GM12878 (cell line): ENCODE measurements around the gene CD244. TPM values are rescaled to one million over a fixed set of nuclear protein-coding genes. Genes with fewer than 3 reads are reported as not detected.

Experiments used
- DPF2 ChIP-seq: fragments of 450-650 bp; IDR thresholded peaks from 2 replicates; pipeline ENCODE4 v1.6.1; 2017; ENCODE audit warnings: mild to moderate bottlenecking
- EZH2 ChIP-seq: IDR thresholded peaks from 2 replicates; pipeline ENCODE4 v1.6.1; 2012; ENCODE audit warnings: low read depth, mild to moderate bottlenecking, control low read depth, inconsistent platforms, low read length, borderline replicate concordance; ENCODE audit not compliant: control insufficient read depth
- FOXM1 ChIP-seq: IDR thresholded peaks from 2 replicates; pipeline ENCODE4 v1.6.1; 2012; ENCODE audit warnings: low read depth, mild to moderate bottlenecking, inconsistent platforms, low read length, moderate library complexity
- GATAD2B ChIP-seq: fragments of 450-650 bp; conservative IDR thresholded peaks from 2 replicates; pipeline ENCODE4 v1.6.1; 2017; ENCODE audit warnings: low read depth, mild to moderate bottlenecking, moderate library complexity
- IKZF1 ChIP-seq: fragments of 450-650 bp; conservative IDR thresholded peaks from 2 replicates; pipeline ENCODE4 v1.6.1; 2017; ENCODE audit warnings: antibody characterized with exemption, mild to moderate bottlenecking
- IRF4 ChIP-seq: IDR thresholded peaks from 2 replicates; pipeline ENCODE4 v1.6.1; 2011; ENCODE audit warnings: low read depth, low read length
- KAT2A ChIP-seq: conservative IDR thresholded peaks from 2 replicates; pipeline ENCODE4 v1.6.1; 2011; ENCODE audit warnings: low read depth, low read length; ENCODE audit not compliant: control insufficient read depth
- LARP7 ChIP-seq: fragments of 450-650 bp; IDR thresholded peaks from 2 replicates; pipeline ENCODE4 v1.6.1; 2017; ENCODE audit warnings: mild to moderate bottlenecking
- MXI1 ChIP-seq: fragments of 150-350 bp; IDR thresholded peaks from 2 replicates; pipeline ENCODE4 v1.6.1; 2011; ENCODE audit warnings: low read depth, mild to moderate bottlenecking, inconsistent platforms, low read length, improper control_type of control experiment
- PAX5 ChIP-seq: IDR thresholded peaks from 2 replicates; pipeline ENCODE4 v1.6.1; 2011; ENCODE audit warnings: low read depth, low read length, borderline replicate concordance
- POLR2A ChIP-seq: IDR thresholded peaks from 2 replicates; pipeline ENCODE4 v1.6.1; 2011; ENCODE audit warnings: low read depth, mild to moderate bottlenecking, low read length
- POLR2AphosphoS5 ChIP-seq: IDR thresholded peaks from 2 replicates; pipeline ENCODE4 v1.6.1; 2011; ENCODE audit warnings: mild to moderate bottlenecking, low read length, inconsistent platforms
- RCOR1 ChIP-seq: conservative IDR thresholded peaks from 2 replicates; pipeline ENCODE4 v1.6.1; 2012; ENCODE audit warnings: low read depth, low read length, improper control_type of control experiment
- RUNX3 ChIP-seq: IDR thresholded peaks from 2 replicates; pipeline ENCODE4 v1.6.1; 2012; ENCODE audit warnings: low read length, inconsistent platforms
- SPI1 ChIP-seq: IDR thresholded peaks from 2 replicates; pipeline ENCODE4 v1.6.1; 2011; ENCODE audit warnings: low read depth, mild to moderate bottlenecking, low read length, moderate library complexity, borderline replicate concordance; ENCODE audit not compliant: insufficient read depth
- SRF ChIP-seq, 2 experiments: IDR thresholded peaks; 2 replicates each; pipeline ENCODE4 v1.6.1; 2011; ENCODE audit warnings: low read depth in 2 of 2, low read length in 2 of 2, mild to moderate bottlenecking in 1 of 2, moderate library complexity in 1 of 2
- ZNF217 ChIP-seq: fragments of 450-650 bp; IDR thresholded peaks from 2 replicates; pipeline ENCODE4 v1.6.1; 2017; ENCODE audit warnings: antibody characterized with exemption, mild to moderate bottlenecking
- ZNF274 ChIP-seq: IDR thresholded peaks from one replicate; pipeline ENCODE4 v1.8.0; 2011; ENCODE audit not compliant: insufficient read length, insufficient read depth
- ZNF622 ChIP-seq: fragments of 450-650 bp; IDR thresholded peaks from 2 replicates; pipeline ENCODE4 v1.6.1; 2017; ENCODE audit warnings: mild to moderate bottlenecking, inconsistent platforms
- ZSCAN29 ChIP-seq: fragments of 450-650 bp; IDR thresholded peaks from 2 replicates; pipeline ENCODE4 v1.6.1; 2017; ENCODE audit warnings: mild to moderate bottlenecking, moderate library complexity
- polyA plus RNA-seq, 11 experiments: library from polyadenylated mRNA; depleted of rRNA in 4 of 11; unstranded in 6 of 11; stranded (reverse) in 5 of 11; fragments of >200 nt; fragmentation: Nextera tagmentation in 4 of 11; fragmentation: Illumina TruSeq in 1 of 11; extraction: Ambion mirVana in 4 of 11; extraction: Trizol in 1 of 11; gene quantifications; 1 replicate in 1 of 11; 2 replicates in 10 of 11; pipeline versions ENCODE4 v1.2.1 to v1.2.3, GENCODE V29; 2011 to 2016; ENCODE audit warnings: inconsistent platforms in 2 of 11, missing spikeins in 2 of 11, low read depth in 1 of 11
- total RNA-seq, 4 experiments: library from RNA; depleted of rRNA in 3 of 4; stranded (reverse); fragments of >200 nt in 3 of 4; fragmentation: Illumina TruSeq in 1 of 4; extraction: Trizol in 1 of 4; gene quantifications; 2 replicates each; pipeline versions ENCODE4 v1.2.1 to v1.2.3, GENCODE V29; 2013 to 2021
- TF ChIP-seq, protein P1 (sequence below): fragments of 450-650 bp; IDR thresholded peaks from 2 replicates; pipeline ENCODE4 v1.6.1; 2018; ENCODE audit warnings: borderline replicate concordance, mild to moderate bottlenecking; ENCODE audit not compliant: partially characterized antibody
- TF ChIP-seq, protein P2 (sequence below): IDR thresholded peaks from 2 replicates; pipeline ENCODE4 v1.6.1; 2012; ENCODE audit warnings: low read depth, low read length, improper control_type of control experiment
- TF ChIP-seq, protein P3 (sequence below): fragments of 450-650 bp; IDR thresholded peaks from 2 replicates; pipeline ENCODE4 v1.6.1; 2016; ENCODE audit warnings: mild to moderate bottlenecking
- TF ChIP-seq, protein P4 (sequence below): fragments of 150-350 bp; IDR thresholded peaks from 2 replicates; pipeline ENCODE4 v1.6.1; 2014; ENCODE audit warnings: mild to moderate bottlenecking, low read depth, low read length
- TF ChIP-seq, protein P5 (sequence below): fragments of 450-650 bp; IDR thresholded peaks from 2 replicates; pipeline ENCODE4 v1.6.1; 2014; ENCODE audit warnings: mild to moderate bottlenecking

Gene CD244
- total and polyA plus RNA-seq, 10 of the 15 experiments (the other 5 are each of a cell fraction or from before 2014, with no cell fraction given), result 0.24 to 13.6 (median 0.73) TPM

DNA sequence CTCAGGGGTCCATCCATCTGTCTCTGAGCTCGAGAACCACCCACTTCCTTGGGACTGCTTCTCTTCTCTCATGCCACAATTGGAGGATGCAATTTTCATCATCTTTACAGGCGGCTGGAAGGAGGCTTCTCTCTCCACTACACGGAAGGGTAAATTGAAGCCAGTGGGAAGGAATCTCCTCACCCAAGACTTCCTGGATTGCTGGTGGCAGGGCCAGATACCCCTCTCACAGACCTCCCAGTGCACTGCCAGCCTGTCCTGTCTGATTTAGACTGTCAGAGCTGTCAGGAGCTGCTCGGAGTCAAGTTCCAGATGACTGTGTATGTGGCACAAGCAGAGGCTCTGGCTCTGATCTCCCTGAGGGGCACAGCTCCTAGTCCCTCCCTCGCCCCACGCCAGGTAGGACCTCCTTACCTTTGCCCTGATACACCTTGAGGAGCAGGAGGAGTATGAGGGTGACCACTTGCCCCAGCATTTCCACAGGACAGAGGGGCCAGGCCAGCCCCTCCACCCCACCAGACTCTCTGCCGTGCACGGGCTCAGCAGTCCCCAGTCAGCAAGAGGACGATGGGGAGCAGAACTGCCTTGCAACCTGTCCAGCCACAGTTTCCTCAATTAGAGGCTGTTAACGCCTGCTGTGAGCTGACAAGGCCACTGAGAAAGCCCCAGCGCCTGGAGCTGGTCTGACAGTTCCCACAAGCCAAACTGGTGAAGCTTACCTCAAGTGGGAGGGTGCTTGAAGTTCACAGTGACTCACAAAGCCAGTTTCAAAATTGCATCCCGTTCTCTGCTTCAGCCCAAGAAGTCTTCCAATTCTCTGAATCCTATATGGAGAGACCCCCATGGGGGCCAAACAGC lies at the start of gene CD244 (continued):
- TF ChIP-seq, protein P1, sequence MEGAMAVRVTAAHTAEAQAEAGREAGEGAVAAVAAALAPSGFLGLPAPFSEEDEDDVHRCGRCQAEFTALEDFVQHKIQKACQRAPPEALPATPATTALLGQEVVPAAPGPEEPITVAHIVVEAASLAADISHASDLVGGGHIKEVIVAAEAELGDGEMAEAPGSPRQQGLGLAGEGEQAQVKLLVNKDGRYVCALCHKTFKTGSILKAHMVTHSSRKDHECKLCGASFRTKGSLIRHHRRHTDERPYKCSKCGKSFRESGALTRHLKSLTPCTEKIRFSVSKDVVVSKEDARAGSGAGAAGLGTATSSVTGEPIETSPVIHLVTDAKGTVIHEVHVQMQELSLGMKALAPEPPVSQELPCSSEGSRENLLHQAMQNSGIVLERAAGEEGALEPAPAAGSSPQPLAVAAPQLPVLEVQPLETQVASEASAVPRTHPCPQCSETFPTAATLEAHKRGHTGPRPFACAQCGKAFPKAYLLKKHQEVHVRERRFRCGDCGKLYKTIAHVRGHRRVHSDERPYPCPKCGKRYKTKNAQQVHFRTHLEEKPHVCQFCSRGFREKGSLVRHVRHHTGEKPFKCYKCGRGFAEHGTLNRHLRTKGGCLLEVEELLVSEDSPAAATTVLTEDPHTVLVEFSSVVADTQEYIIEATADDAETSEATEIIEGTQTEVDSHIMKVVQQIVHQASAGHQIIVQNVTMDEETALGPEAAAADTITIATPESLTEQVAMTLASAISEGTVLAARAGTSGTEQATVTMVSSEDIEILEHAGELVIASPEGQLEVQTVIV, result no peak
- TF ChIP-seq, protein P2, sequence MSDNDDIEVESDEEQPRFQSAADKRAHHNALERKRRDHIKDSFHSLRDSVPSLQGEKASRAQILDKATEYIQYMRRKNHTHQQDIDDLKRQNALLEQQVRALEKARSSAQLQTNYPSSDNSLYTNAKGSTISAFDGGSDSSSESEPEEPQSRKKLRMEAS, result no peak
- TF ChIP-seq KAT2A, result no peak
- no peak for TF ChIP-seq ZNF622
- 0 out of 2 replicates have a peak, but pooled peaks have one; percentile 50 for TF ChIP-seq POLR2AphosphoS5
- TF ChIP-seq IRF4, result no peak
- TF ChIP-seq IKZF1, result peak; percentile 81
- no peak for TF ChIP-seq SRF (IDR thresholded peaks at IDR 0.05; ENCODE audit: low read depth in 2 of 2, low read length in 2 of 2)
- TF ChIP-seq, protein P3, sequence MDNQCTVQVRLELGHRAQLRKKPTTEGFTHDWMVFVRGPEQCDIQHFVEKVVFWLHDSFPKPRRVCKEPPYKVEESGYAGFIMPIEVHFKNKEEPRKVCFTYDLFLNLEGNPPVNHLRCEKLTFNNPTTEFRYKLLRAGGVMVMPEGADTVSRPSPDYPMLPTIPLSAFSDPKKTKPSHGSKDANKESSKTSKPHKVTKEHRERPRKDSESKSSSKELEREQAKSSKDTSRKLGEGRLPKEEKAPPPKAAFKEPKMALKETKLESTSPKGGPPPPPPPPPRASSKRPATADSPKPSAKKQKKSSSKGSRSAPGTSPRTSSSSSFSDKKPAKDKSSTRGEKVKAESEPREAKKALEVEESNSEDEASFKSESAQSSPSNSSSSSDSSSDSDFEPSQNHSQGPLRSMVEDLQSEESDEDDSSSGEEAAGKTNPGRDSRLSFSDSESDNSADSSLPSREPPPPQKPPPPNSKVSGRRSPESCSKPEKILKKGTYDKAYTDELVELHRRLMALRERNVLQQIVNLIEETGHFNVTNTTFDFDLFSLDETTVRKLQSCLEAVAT, result peak; percentile 68
- TF ChIP-seq PAX5, result 0 out of 2 replicates have a peak, but pooled peaks have one; percentile 60
- peak; percentile 62 for TF ChIP-seq DPF2
- no peak for TF ChIP-seq EZH2
- TF ChIP-seq FOXM1, result no peak
- TF ChIP-seq MXI1, result peak; percentile 56; the same call in 1 of the 2 replicates
- no peak for TF ChIP-seq ZNF217
- TF ChIP-seq, protein P4, sequence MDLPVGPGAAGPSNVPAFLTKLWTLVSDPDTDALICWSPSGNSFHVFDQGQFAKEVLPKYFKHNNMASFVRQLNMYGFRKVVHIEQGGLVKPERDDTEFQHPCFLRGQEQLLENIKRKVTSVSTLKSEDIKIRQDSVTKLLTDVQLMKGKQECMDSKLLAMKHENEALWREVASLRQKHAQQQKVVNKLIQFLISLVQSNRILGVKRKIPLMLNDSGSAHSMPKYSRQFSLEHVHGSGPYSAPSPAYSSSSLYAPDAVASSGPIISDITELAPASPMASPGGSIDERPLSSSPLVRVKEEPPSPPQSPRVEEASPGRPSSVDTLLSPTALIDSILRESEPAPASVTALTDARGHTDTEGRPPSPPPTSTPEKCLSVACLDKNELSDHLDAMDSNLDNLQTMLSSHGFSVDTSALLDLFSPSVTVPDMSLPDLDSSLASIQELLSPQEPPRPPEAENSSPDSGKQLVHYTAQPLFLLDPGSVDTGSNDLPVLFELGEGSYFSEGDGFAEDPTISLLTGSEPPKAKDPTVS, result no peak
- TF ChIP-seq GATAD2B, result peak; percentile 44; the same call in 1 of the 2 replicates
- TF ChIP-seq, protein P5, sequence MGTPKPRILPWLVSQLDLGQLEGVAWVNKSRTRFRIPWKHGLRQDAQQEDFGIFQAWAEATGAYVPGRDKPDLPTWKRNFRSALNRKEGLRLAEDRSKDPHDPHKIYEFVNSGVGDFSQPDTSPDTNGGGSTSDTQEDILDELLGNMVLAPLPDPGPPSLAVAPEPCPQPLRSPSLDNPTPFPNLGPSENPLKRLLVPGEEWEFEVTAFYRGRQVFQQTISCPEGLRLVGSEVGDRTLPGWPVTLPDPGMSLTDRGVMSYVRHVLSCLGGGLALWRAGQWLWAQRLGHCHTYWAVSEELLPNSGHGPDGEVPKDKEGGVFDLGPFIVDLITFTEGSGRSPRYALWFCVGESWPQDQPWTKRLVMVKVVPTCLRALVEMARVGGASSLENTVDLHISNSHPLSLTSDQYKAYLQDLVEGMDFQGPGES, result no peak
- TF ChIP-seq LARP7, result peak; percentile 56; the same call in 1 of the 2 replicates
- TF ChIP-seq ZSCAN29, result no peak
- peak; percentile 68 for TF ChIP-seq RUNX3
- no peak for TF ChIP-seq ZNF274
- TF ChIP-seq SPI1, result no peak
- TF ChIP-seq POLR2A, result peak; percentile 56
- 0 out of 2 replicates have a peak, but pooled peaks have one; percentile 56 for TF ChIP-seq RCOR1
